DOHH2 (cell line): ENCODE measurements around the gene ZNF354C.

ENCODE experiments used
- H3F3A ChIP-seq: fragments of 200-600 bp; sonication (generic), shearing (Covaris generic); 2 replicates; pipeline ENCODE4 v1.6.0; 2016; ENCODE audit warnings: antibody characterized with exemption, mild to moderate bottlenecking; ENCODE audit not compliant: control insufficient read depth, insufficient read depth
- H3K27ac ChIP-seq: fragments of 200-600 bp; sonication (generic); 2 replicates; pipeline ENCODE4 v1.5.1; 2014; ENCODE audit warnings: low read depth, mild to moderate bottlenecking, low read length, moderate library complexity
- H3K27me3 ChIP-seq: fragments of 200-600 bp; sonication (generic); 2 replicates; pipeline ENCODE4 v1.6.1; 2014; ENCODE audit warnings: mild to moderate bottlenecking, low read length, mixed read lengths; ENCODE audit not compliant: control insufficient read depth
- H3K36me3 ChIP-seq: fragments of 200-600 bp; sonication (generic); 2 replicates; pipeline ENCODE4 v1.6.1; 2014; ENCODE audit warnings: mild to moderate bottlenecking, low read length, moderate library complexity, mixed read lengths; ENCODE audit not compliant: control insufficient read depth
- H3K4me1 ChIP-seq: fragments of 200-600 bp; sonication (generic); 2 replicates; pipeline ENCODE4 v1.6.1; 2014; ENCODE audit warnings: mild to moderate bottlenecking, low read length, mixed read lengths; ENCODE audit not compliant: control insufficient read depth
- H3K4me2 ChIP-seq: fragments of 200-600 bp; sonication (generic); 2 replicates; pipeline ENCODE4 v1.6.0; 2014; ENCODE audit warnings: mild to moderate bottlenecking, low read length, moderate library complexity
- H3K4me3 ChIP-seq: fragments of 200-600 bp; sonication (generic); 2 replicates; pipeline ENCODE4 v1.5.1; 2014; ENCODE audit warnings: mild to moderate bottlenecking, low read length, mixed read lengths
- H3K79me2 ChIP-seq: fragments of 200-600 bp; sonication (generic); 2 replicates; pipeline ENCODE4 v1.6.1; 2014; ENCODE audit warnings: mild to moderate bottlenecking, low read length, mixed read lengths; ENCODE audit not compliant: control insufficient read depth
- H3K9me2 ChIP-seq: fragments of 200-600 bp; sonication (generic); replicated peaks from 2 replicates; pipeline ENCODE4 v1.6.1; 2014; ENCODE audit warnings: mild to moderate bottlenecking, low read length, mixed read lengths; ENCODE audit not compliant: control insufficient read depth
- H3K9me3 ChIP-seq: fragments of 200-600 bp; sonication (generic); 2 replicates; pipeline ENCODE4 v1.6.1; 2014; ENCODE audit warnings: antibody characterized with exemption, low read length, mixed read lengths; ENCODE audit not compliant: control insufficient read depth, insufficient read depth
- H4K20me1 ChIP-seq: fragments of 200-600 bp; sonication (generic); 2 replicates; pipeline ENCODE4 v1.6.0; 2014; ENCODE audit warnings: low read depth, mild to moderate bottlenecking, antibody characterized with exemption, low read length, moderate library complexity; ENCODE audit not compliant: control insufficient read depth, insufficient read depth
- EZH2phosphoT487 ChIP-seq: fragments of 200-600 bp; sonication (generic); IDR thresholded peaks from 2 replicates; pipeline ENCODE4 v1.6.1; 2017; ENCODE audit warnings: borderline replicate concordance, mild to moderate bottlenecking, antibody characterized with exemption, low read length, moderate library complexity, mixed read lengths
- TF ChIP-seq, protein P1 (sequence below): fragments of 200-600 bp; sonication (generic); IDR thresholded peaks from one replicate; pipeline ENCODE4 v1.5.1; 2014; ENCODE audit warnings: antibody characterized with exemption, mild to moderate bottlenecking, low read depth, low read length; ENCODE audit not compliant: poor library complexity, severe bottlenecking

The ZNF354C gene

DNA sequence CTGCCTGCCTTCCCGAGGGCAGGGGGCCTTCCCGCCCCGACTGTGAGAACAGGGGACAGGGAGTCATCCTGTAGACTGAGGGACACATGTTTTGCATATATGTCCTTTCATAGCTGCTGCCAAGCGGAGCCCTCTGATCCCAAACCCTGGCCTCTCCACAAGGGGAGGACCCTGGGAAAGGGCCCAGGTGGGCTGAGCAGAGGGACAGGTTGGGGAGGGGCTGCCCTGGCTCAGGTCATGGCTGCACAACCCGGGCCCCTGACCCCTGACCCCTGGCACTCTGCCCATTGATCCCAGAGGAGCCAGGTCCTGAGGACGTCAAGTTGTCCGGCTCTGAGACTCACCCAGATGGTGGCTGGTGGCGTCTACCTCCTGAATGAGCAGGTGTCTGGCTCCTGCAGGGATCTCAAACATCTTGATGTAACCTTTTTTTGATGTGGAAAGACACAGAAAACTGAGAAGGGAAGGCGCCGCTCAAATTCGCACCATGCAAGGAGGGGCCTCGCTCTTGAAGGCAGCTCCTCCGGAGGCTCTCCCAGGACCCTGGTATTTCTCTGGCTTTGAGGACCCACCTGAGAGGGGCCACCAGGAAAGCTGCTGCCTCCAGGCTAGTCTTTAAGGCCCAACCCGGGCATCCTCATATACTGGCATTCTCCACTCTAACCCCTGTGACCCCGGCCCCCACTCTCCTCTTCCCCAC, 71.9 kb downstream of the ZNF354C start:
- no peak overlapping the region for H3K4me3 ChIP-seq
- no peaks in the 10 kb centered on the region for H3K9me2 ChIP-seq
- H3K27me3 ChIP-seq, result no peaks in the 10 kb centered on the region
- no peaks in the 10 kb centered on the region for H3K36me3 ChIP-seq
- H3F3A ChIP-seq, result no peaks in the 10 kb centered on the region
- no peaks in the 10 kb centered on the region for H3K79me2 ChIP-seq
- no peak for TF ChIP-seq EZH2phosphoT487
- TF ChIP-seq, protein P1, sequence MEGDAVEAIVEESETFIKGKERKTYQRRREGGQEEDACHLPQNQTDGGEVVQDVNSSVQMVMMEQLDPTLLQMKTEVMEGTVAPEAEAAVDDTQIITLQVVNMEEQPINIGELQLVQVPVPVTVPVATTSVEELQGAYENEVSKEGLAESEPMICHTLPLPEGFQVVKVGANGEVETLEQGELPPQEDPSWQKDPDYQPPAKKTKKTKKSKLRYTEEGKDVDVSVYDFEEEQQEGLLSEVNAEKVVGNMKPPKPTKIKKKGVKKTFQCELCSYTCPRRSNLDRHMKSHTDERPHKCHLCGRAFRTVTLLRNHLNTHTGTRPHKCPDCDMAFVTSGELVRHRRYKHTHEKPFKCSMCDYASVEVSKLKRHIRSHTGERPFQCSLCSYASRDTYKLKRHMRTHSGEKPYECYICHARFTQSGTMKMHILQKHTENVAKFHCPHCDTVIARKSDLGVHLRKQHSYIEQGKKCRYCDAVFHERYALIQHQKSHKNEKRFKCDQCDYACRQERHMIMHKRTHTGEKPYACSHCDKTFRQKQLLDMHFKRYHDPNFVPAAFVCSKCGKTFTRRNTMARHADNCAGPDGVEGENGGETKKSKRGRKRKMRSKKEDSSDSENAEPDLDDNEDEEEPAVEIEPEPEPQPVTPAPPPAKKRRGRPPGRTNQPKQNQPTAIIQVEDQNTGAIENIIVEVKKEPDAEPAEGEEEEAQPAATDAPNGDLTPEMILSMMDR, result no peak
- no peaks in the 10 kb centered on the region for H3K4me1 ChIP-seq
- no peaks in the 10 kb centered on the region for H3K9me3 ChIP-seq
- H3K27ac ChIP-seq, result no peak overlapping the region
- H4K20me1 ChIP-seq, result no peaks in the 10 kb centered on the region
- no peak overlapping the region for H3K4me2 ChIP-seq

DNA sequence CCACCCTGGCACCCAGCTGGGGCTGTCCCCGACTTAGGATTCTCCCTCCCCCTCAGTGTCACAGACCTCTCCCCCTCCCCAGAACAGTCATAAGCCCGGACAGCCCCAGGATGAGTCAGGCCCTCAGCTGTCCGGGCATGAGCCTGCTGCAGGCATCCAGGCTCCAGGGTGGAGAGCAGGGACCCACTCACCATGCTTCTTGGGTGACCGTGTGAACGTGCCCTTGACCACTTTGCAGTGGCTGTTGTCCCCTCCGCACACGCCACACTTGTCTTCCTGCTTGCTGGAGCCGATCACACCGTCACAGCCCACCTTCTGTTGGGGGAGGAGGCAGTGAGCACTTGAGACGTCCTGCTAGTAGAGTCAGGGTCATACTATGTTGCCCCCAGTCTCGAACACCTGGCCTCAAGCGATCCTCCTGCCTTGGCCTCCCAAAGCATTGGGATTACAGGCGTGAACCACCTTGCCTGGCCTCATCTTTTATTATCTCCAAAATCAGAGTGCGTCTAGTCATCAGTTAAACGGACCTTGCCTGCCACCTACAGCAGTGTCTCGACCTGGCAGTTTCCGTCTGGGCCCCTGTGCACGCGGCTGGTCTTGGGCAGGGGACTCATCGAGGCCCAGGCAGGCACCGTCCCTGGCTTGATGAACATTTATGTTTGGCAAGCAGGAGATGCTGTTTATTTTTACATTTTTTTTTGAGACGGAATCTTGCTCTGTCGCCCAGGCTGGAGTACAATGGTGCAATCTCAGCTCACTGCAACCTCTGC, 72.6 kb downstream of the ZNF354C start:
- Histone ChIP-seq H3K27me3 (no peaks in the 10 kb centered on the region), H3K27ac (no peak overlapping the region), H3K9me2 (no peaks in the 10 kb centered on the region), H3K4me2 (no peak overlapping the region), H3K79me2 (no peaks in the 10 kb centered on the region), H3F3A (no peaks in the 10 kb centered on the region), H4K20me1 (no peaks in the 10 kb centered on the region), H3K36me3 (no peaks in the 10 kb centered on the region), H3K9me3 (no peaks in the 10 kb centered on the region), H3K4me3 (no peak overlapping the region), H3K4me1 (no peaks in the 10 kb centered on the region)
- no peak for TF ChIP-seq EZH2phosphoT487
- TF ChIP-seq, protein P1, result no peak
